GM12872 (cell line): ENCODE results near the gene STK38.

Experiments used
- TF ChIP-seq, protein P1 (sequence below): IDR thresholded peaks from 3 replicates; pipeline ENCODE4 v1.5.1; 2011; ENCODE audit warnings: low read depth, mild to moderate bottlenecking, low read length, moderate library complexity; ENCODE audit not compliant: insufficient read depth

The STK38 gene

DNA sequence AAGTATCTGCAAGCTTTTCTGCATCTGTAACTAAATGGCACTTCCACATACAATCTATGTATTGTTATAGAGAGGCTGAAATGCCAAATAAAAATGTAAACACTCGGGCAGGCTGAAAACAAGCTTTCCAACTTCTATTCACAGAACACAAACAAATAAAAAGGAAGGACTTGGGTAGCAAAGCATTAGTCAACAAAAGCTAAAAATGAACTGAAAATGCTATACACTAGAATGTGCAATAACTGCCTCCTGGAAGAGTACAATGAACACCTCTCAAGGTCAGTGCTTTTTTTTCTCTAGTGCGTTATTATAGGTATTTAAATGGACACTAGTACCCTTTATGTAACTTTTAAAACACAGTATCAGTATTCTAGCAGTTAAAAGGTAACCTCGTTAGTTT lies 31.4 kb downstream of the STK38 start:
- TF ChIP-seq, protein P1, sequence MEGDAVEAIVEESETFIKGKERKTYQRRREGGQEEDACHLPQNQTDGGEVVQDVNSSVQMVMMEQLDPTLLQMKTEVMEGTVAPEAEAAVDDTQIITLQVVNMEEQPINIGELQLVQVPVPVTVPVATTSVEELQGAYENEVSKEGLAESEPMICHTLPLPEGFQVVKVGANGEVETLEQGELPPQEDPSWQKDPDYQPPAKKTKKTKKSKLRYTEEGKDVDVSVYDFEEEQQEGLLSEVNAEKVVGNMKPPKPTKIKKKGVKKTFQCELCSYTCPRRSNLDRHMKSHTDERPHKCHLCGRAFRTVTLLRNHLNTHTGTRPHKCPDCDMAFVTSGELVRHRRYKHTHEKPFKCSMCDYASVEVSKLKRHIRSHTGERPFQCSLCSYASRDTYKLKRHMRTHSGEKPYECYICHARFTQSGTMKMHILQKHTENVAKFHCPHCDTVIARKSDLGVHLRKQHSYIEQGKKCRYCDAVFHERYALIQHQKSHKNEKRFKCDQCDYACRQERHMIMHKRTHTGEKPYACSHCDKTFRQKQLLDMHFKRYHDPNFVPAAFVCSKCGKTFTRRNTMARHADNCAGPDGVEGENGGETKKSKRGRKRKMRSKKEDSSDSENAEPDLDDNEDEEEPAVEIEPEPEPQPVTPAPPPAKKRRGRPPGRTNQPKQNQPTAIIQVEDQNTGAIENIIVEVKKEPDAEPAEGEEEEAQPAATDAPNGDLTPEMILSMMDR, result no peak

DNA sequence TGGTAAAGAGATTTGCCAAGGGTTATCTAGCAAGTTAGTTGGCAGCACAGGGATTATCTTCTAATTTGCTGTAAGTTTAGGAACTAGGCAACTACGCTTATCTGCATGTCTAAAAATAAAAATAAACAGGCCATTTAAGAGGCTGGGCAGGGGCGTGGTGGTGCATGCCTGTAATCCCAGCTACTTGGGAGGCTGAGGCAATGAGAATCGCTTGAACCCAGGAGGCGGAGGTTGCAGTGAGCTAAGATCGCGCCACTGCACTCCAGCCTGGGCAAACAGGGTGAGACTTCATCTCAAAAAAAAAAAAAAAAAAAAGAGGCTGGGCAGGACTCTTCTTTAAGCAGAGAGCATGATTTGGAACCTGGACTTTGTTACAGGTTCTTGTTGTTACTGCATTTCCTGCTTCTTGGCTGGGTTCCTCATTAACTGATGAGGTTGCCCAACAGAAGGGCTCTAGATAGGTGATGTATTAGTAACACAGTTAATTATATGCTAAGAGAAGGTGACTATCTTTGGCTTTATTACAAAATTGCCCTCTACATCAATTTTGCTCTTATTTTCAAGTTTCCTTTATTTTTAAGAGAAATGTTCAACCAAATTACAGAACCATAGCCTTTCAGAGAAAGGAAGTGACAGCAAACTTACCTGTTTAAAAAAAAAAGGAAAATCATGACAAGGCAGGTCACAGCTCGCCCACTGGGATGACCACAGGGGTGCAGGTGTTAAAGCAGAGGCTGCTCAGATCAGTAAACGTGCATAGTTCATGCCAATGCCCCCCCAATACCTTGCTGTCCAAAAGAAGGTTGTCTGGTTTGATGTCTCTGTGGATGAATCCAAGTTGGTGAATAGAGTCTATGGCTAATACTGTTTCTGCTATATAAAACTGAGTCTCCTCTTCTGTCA lies 32.5 kb downstream of the STK38 start:
- TF ChIP-seq, protein P1, result no peak

DNA sequence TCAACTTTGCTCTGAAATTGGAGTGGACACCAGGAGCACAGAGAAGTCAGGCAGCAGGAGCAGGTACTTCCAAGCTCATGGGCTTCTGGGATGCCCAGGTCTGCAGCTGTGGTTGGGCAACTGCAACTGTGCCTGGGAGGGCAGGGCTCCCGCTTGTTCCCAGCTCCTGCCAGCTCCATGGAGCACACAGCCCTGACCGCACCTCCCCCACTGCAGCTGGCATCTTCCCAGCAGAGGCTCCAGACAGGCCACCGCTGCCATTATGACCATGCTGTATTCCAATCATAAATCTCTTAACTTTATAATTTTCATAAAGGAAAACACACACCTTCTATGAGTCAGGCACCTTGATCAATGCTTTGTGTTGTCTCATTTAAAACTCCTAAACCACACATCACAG lies 36.9 kb downstream of the STK38 start:
- TF ChIP-seq, protein P1, result no peak

DNA sequence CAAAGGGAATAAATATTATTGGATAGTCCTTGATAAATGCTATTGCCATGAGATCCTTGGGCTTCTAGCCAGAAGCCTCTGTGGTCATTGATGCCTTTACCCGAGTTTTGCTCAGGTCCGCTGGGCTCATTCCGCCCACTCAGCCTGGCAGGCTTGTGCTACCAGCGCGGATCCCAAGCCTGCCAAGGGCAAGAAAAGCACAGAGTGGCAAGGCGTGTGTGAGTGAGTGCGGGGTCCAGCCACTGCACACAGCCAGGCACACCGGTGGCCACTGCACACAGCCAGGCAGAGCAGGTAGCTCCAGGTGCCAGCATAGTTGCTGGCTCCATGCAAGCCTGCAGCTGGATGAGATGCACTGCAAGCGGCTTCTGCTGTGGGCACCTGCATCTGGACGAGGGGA lies 38.7 kb downstream of the STK38 start:
- TF ChIP-seq, protein P1, result no peak

DNA sequence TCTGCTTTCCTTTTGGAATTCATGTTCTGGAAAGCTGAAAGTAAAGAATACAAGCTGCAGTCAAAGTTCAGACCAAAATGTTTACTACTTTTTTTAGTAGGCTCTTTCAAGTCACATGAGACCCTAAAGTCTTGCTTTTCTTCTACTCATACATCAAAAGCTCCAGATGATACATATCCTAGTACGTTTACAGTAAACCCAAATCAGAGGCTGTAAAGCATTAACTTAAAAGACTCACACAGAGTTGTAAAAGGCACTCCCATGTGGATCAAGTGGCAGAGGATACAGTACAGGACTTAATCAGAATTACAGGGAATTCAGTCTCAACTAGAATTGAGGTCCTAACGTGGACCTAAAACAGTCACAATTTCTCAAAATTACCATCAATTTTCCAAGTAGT lies 40.7 kb downstream of the STK38 start:
- TF ChIP-seq, protein P1, result no peak

DNA sequence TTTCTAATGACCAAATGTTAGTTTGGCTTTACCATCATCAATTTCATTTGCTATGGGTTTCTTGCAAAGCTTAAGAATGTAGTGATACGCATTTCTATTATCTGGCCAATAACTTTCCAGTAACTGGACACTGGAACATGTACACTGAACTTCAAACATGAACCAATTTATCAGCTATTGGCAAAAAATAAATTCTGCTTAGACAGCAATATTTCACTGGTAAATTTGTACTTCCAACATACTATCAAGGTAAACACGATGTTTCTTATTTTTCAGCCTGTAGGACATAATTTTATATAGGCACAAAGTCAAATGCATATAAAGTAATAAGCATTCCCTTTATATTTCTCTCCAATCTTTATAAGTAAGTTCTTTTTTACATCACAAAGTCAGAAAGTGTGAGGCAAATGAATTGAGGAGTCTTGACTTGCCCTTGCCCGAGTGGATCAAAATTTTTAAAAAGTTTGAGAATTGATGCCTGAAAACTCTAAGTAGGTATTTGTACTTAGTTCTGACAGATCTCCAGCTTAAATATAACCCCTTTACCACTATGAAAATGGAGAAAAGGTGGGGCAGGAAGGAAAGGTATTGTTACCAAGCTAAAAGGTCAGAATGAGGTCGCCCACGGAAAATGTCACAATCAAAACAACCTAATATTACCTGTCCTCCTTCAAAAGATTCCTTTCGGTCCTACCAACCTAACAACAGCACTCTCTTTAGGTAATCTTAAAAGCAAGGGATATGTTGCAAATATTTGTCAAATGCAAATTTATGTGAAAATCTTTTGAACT lies 41.3 kb downstream of the STK38 start:
- TF ChIP-seq, protein P1, result no peak

GRCh38 chr6:36504982-36505381 lies 42.3 kb downstream of the STK38 start:
- TF ChIP-seq, protein P1, result no peak
